ENCODE measurements around the gene LGR5.

LGR5 gene

GRCh38 chr12:71591601-71592000 is 152.0 kb downstream of the LGR5 start:
- FAIRE-seq (no peak), DNase-seq (ENCODE audit: low spot score) (no peak)

- DNase-seq (ENCODE audit: low spot score): no peak
- no peak for FAIRE-seq
Measured at GRCh38 chr12:71592841-71593240, 153.2 kb downstream of the LGR5 start.

- FAIRE-seq: no peak
Measured at GRCh38 chr12:71594214-71594948, 154.8 kb downstream of the LGR5 start.

GRCh38 chr12:71599210-71599609 is 159.6 kb downstream of the LGR5 start:
- no peak for DNase-seq (ENCODE audit: low spot score)
- FAIRE-seq: no peak

More at GRCh38 chr12:71594214-71594948, 154.8 kb downstream of the LGR5 start:
- DNase-seq (ENCODE audit: low spot score): no peak

GRCh38 chr12:71601546-71601945 is 161.9 kb downstream of the LGR5 start:
- DNase-seq (ENCODE audit: low spot score) (no peak), FAIRE-seq (no peak)

- no peak for DNase-seq (ENCODE audit: low spot score)
- FAIRE-seq: no peak
Measured at GRCh38 chr12:71602761-71603577, 163.4 kb downstream of the LGR5 start.

GRCh38 chr12:71605039-71605438 is 165.4 kb downstream of the LGR5 start:
- FAIRE-seq (no peak), DNase-seq (ENCODE audit: low spot score) (no peak)

GRCh38 chr12:71607494-71608330 is 168.1 kb downstream of the LGR5 start:
- no peak for DNase-seq (ENCODE audit: low spot score)
- FAIRE-seq: no peak

GRCh38 chr12:71610031-71610795 is 170.6 kb downstream of the LGR5 start:
- FAIRE-seq (no peak), DNase-seq (ENCODE audit: low spot score) (no peak)

- FAIRE-seq: no peak
- no peak for DNase-seq (ENCODE audit: low spot score)
Measured at GRCh38 chr12:71621938-71622337, 182.3 kb downstream of the LGR5 start.

GRCh38 chr12:71625476-71625875 is 185.9 kb downstream of the LGR5 start:
- no peak for DNase-seq (ENCODE audit: low spot score)
- no peak for FAIRE-seq

GRCh38 chr12:71626098-71626497 is 186.5 kb downstream of the LGR5 start:
- FAIRE-seq: no peak
- no peak for DNase-seq (ENCODE audit: low spot score)

- FAIRE-seq (no peak), DNase-seq (ENCODE audit: low spot score) (no peak)
Measured at GRCh38 chr12:71626768-71627167, 187.2 kb downstream of the LGR5 start.

- no peak for FAIRE-seq
- no peak for DNase-seq (ENCODE audit: low spot score)
Measured at GRCh38 chr12:71627438-71628002, 187.9 kb downstream of the LGR5 start.

Data from RCC 7860 (cell line).